ENCODE measurements around the gene SCAP. TPM values are rescaled to one million over a fixed set of nuclear protein-coding genes. Genes with fewer than 3 reads are reported as not detected.

Gene SCAP
- polyA plus RNA-seq, 1 of the 3 experiments (the other 2 are of a cell fraction), result 28.0 TPM

- Histone ChIP-seq H3K9ac (no peak overlapping the region), H3K9me2 (no peaks in the 10 kb centered on the region), H3K36me3 (replicated peaks in 1 of 2; ENCODE audit: control insufficient read depth in 1 of 2, insufficient read depth in 2 of 2, low read length in 1 of 2) (peaks cover 0 to 13% of the 10 kb centered on the region in 2 experiments), H3K79me2 (ENCODE audit: insufficient read depth) (peaks cover 93% of the 10 kb centered on the region), H3K27me3 (ENCODE audit: insufficient read depth) (no peaks in the 10 kb centered on the region), H2AFZ (ENCODE audit: low read depth) (no peak overlapping the region), H3K27ac (ENCODE audit: low read depth in 2 of 2, low read length in 1 of 2) (no peak overlapping the region), H3F3A (replicated peaks; ENCODE audit: insufficient read depth) (peaks cover 3% of the 10 kb centered on the region), H4K20me1 (ENCODE audit: insufficient read depth) (peaks cover 72% of the 10 kb centered on the region), H3K9me3 (no peaks in the 10 kb centered on the region), H3K4me2 (no peak overlapping the region), H3K4me1 (ENCODE audit: control insufficient read depth in 1 of 2, insufficient read depth in 2 of 2, low read depth in 1 of 2, low read length in 1 of 2) (peaks cover 0 to 13% of the 10 kb centered on the region in 2 experiments; a peak in 1 of 4 replicates), H3K4me3 (ENCODE audit: low read depth in 2 of 2, low read length in 1 of 2) (no peak overlapping the region)
- TF ChIP-seq CHD2 (IDR thresholded peaks at IDR 0.05; ENCODE audit: low read length, partially characterized antibody) (no peak), RXRA (IDR thresholded peaks at IDR 0.05; ENCODE audit: borderline replicate concordance, low read depth) (no peak), ZBTB33 (IDR thresholded peaks at IDR 0.05; ENCODE audit: borderline replicate concordance, low read depth) (no peak), MAX (IDR thresholded peaks at IDR 0.05; ENCODE audit: low read depth) (no peak), YY1 (IDR thresholded peaks at IDR 0.05; ENCODE audit: low read depth) (no peak), JUND (IDR thresholded peaks at IDR 0.05) (no peak), FOSL2 (IDR thresholded peaks at IDR 0.05; ENCODE audit: borderline replicate concordance, low read depth) (no peak), FOXJ3 (CRISPR knock-in tag; IDR thresholded peaks at IDR 0.05) (no peak), MXI1 (IDR thresholded peaks at IDR 0.05; ENCODE audit: low read depth, low read length) (no peak), CTCF (IDR thresholded peaks at IDR 0.05) (no peak), EZH2phosphoT487 (IDR thresholded peaks at IDR 0.05; ENCODE audit: borderline replicate concordance, low read depth) (no peak), NRF1 (IDR thresholded peaks at IDR 0.05; ENCODE audit: low read depth, low read length) (no peak)
- no peak for DNase-seq
- ChIA-PET CTCF (no interaction called here), POLR2A (no interaction called here)
- WGBS (ENCODE audit: low lambda C conversion rate), result 96% methylated on average over 4 of the region's 4 CpGs
These were observed 91.3 kb downstream of the SCAP start for GRCh38 chr3:47384425-47384824.

All from SK-N-SH (cell line).